Stomach (tissue), 4 donors: ENCODE results near the gene SLC36A3.

ENCODE experiments used
- CTCF ChIP-seq, 7 experiments: fragments of 450-650 bp in 4 of 7; fragments of 200-600 bp in 3 of 7; sonication (generic) in 3 of 7; IDR thresholded peaks; one replicate each; pipeline ENCODE4 v1.5.1; 2016 to 2019; ENCODE audit warnings: antibody characterized with exemption in 7 of 7, control low read depth in 2 of 7, mild to moderate bottlenecking in 1 of 7
- POLR2A ChIP-seq, 4 donors: fragments of 450-650 bp; IDR thresholded peaks; one replicate each; pipeline ENCODE4 v1.6.1; 2016; ENCODE audit warnings: antibody characterized with exemption in 4 of 4, control low read depth in 2 of 4, mild to moderate bottlenecking in 1 of 4, moderate library complexity in 1 of 4

DNA sequence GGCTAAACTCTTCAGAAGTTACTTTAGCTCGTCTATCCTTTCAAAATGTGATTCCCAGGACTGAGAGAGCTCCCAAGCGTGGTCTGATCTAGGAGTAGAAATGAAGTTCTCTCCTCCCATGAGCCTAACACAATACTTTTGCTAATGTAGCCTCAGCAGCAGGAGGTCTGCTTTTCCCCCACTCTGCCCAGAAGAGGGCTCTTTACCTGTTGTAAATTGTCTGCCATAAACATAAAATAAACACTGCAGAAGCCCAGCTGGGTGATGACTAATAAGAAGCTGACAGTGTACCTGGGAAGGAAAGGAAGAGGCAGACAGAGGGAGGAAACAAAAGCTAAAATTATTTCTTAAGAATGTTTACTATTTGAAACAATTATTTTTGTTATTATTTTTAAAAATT lies 15.4 kb downstream of the SLC36A3 start:
- TF ChIP-seq CTCF (IDR thresholded peaks at IDR 0.05) (no peak), POLR2A (IDR thresholded peaks at IDR 0.05) (no peak)
